ENCODE data around the gene ABCA5.

DNA sequence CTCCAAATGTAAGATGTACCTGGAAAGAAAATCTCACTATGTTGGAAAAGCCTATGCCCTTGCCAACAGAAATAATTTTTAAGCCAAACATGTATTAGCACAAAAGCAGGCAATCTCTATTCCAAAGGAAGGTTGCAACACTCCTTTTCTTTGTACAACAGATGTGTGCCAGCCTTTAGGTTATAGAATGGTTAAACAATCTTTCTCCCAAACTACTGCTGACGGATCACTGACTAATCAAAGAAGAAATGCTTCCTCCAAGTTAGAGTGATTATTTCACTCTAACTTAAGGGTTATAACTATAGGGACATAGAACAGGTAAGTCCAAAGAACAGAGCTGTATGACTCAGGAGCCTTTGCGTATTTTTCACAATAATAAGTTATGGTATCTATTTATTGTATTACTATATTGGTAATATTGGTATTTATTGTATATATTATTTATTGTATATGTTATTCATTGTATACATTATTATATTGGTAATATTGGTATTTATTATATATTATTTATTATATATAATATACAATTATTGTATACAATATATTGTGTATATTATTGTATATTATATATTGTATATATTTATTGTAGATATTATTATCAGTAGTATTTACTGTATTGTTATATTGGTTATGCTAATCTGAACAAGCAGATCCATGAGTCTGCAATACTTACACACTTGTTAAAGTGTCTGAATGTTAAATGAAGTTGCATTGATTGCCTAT, 36.7 kb upstream of the ABCA5 start:
- TF ChIP-seq GATA2 (IDR thresholded peaks at IDR 0.05; ENCODE audit: low read depth, low read length) = no peak
- no peak for TF ChIP-seq GATA3 (IDR thresholded peaks at IDR 0.05; ENCODE audit: low read depth, low read length)
